ENCODE measurements around the gene CFAP99. TPM values are rescaled to one million over a fixed set of nuclear protein-coding genes. Genes with fewer than 3 reads are reported as not detected.
A peak's percentile ranks its signal among the peaks of the same experiment; 100 is the strongest.

Gene CFAP99
- total RNA-seq, 1 donor from 2014 or later = not detected

- Mint-ChIP-seq H3K4me1 (ENCODE audit: low read depth) (peaks cover 4% of the 10 kb centered on the region), H3K27ac (ENCODE audit: unreplicated experiment) (no peak overlapping the region), H3K4me3 (ENCODE audit: unreplicated experiment) (no peak overlapping the region), H3K9me3 (ENCODE audit: low read depth) (no peaks in the 10 kb centered on the region), H3K36me3 (ENCODE audit: low read depth) (no peaks in the 10 kb centered on the region), H3K27me3 (ENCODE audit: low read depth) (peaks cover 6% of the 10 kb centered on the region)
- DNase-seq (ENCODE audit: low spot score) = no peak
- TF ChIP-seq, protein P1, sequence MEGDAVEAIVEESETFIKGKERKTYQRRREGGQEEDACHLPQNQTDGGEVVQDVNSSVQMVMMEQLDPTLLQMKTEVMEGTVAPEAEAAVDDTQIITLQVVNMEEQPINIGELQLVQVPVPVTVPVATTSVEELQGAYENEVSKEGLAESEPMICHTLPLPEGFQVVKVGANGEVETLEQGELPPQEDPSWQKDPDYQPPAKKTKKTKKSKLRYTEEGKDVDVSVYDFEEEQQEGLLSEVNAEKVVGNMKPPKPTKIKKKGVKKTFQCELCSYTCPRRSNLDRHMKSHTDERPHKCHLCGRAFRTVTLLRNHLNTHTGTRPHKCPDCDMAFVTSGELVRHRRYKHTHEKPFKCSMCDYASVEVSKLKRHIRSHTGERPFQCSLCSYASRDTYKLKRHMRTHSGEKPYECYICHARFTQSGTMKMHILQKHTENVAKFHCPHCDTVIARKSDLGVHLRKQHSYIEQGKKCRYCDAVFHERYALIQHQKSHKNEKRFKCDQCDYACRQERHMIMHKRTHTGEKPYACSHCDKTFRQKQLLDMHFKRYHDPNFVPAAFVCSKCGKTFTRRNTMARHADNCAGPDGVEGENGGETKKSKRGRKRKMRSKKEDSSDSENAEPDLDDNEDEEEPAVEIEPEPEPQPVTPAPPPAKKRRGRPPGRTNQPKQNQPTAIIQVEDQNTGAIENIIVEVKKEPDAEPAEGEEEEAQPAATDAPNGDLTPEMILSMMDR (IDR thresholded peaks at IDR 0.05) = no peak
Observed at GRCh38 chr4:2437475-2438215, 18.9 kb downstream of the CFAP99 start.

GRCh38 chr4:2438822-2439718 is 20.3 kb downstream of the CFAP99 start:
- Mint-ChIP-seq H3K36me3 (ENCODE audit: low read depth) (no peaks in the 10 kb centered on the region), H3K9me3 (ENCODE audit: low read depth) (no peaks in the 10 kb centered on the region), H3K4me3 (ENCODE audit: unreplicated experiment) (no peak overlapping the region), H3K4me1 (ENCODE audit: low read depth) (no peaks in the 10 kb centered on the region), H3K27ac (ENCODE audit: unreplicated experiment) (no peak overlapping the region), H3K27me3 (ENCODE audit: low read depth) (peaks cover under 1% of the 10 kb centered on the region)
- DNase-seq (ENCODE audit: low spot score) = no peak
- TF ChIP-seq, protein P1 (IDR thresholded peaks at IDR 0.05) = no peak

GRCh38 chr4:2441393-2442174 is 22.8 kb downstream of the CFAP99 start:
- H3K36me3 Mint-ChIP-seq (ENCODE audit: low read depth) = no peaks in the 10 kb centered on the region
- no peaks in the 10 kb centered on the region for H3K27me3 Mint-ChIP-seq (ENCODE audit: low read depth)
- H3K4me3 Mint-ChIP-seq (ENCODE audit: unreplicated experiment) = no peak overlapping the region
- no peak overlapping the region for H3K27ac Mint-ChIP-seq (ENCODE audit: unreplicated experiment)
- no peak for DNase-seq (ENCODE audit: low spot score)
- H3K4me1 Mint-ChIP-seq (ENCODE audit: low read depth) = no peaks in the 10 kb centered on the region
- TF ChIP-seq, protein P1 (IDR thresholded peaks at IDR 0.05) = peak; percentile 81
- H3K9me3 Mint-ChIP-seq (ENCODE audit: low read depth) = no peaks in the 10 kb centered on the region

GRCh38 chr4:2442175-2442993 is 23.6 kb downstream of the CFAP99 start:
- Mint-ChIP-seq H3K27me3 (ENCODE audit: low read depth) (no peaks in the 10 kb centered on the region), H3K4me3 (ENCODE audit: unreplicated experiment) (no peak overlapping the region), H3K36me3 (ENCODE audit: low read depth) (no peaks in the 10 kb centered on the region), H3K27ac (ENCODE audit: unreplicated experiment) (no peak overlapping the region), H3K9me3 (ENCODE audit: low read depth) (no peaks in the 10 kb centered on the region), H3K4me1 (ENCODE audit: low read depth) (no peaks in the 10 kb centered on the region)
- TF ChIP-seq, protein P1 (IDR thresholded peaks at IDR 0.05) = no peak
- no peak for DNase-seq (ENCODE audit: low spot score)
